ENCODE measurements around the gene FLII. TPM values are rescaled to one million over a fixed set of nuclear protein-coding genes. Genes with fewer than 3 reads are reported as not detected.

FLII gene
- total and polyA plus RNA-seq, 2 of the 13 experiments (the other 11 are each of a cell fraction or from before 2014, with no cell fraction given), result 130 to 303 TPM

- TF ChIP-seq ZBTB14 (CRISPR knock-in tag; IDR thresholded peaks at IDR 0.05), result 0 out of 2 replicates have a peak, but pooled peaks have one; percentile 39
- TF ChIP-seq ZBTB7A (CRISPR knock-in tag; IDR thresholded peaks at IDR 0.05), result no peak
- no peak for TF ChIP-seq LBX2 (CRISPR knock-in tag; IDR thresholded peaks at IDR 0.05; ENCODE audit: borderline replicate concordance)
- no peak for TF ChIP-seq TERF1 (CRISPR knock-in tag; IDR thresholded peaks at IDR 0.05)
- TF ChIP-seq CENPBD1 (CRISPR knock-in tag; IDR thresholded peaks at IDR 0.05; ENCODE audit: borderline replicate concordance, low read depth), result no peak
- TF ChIP-seq FIP1L1 (IDR thresholded peaks at IDR 0.05; ENCODE audit: borderline replicate concordance, insufficient read depth, low read depth, low read length), result no peak
- no peak for TF ChIP-seq SCMH1 (CRISPR knock-in tag; IDR thresholded peaks at IDR 0.05; ENCODE audit: borderline replicate concordance)
- no peak for TF ChIP-seq ZKSCAN1 (IDR thresholded peaks at IDR 0.05; ENCODE audit: low read length)
- no peak for TF ChIP-seq ZNF331 (CRISPR knock-in tag; IDR thresholded peaks at IDR 0.05)
- TF ChIP-seq ZNF510 (CRISPR knock-in tag; IDR thresholded peaks at IDR 0.05; ENCODE audit: low read depth), result no peak
- TF ChIP-seq FOXJ3 (CRISPR knock-in tag; IDR thresholded peaks at IDR 0.05; ENCODE audit: borderline replicate concordance), result peak; percentile 29; the same call in 1 of the 2 replicates
- TF ChIP-seq ZBTB20 (CRISPR knock-in tag; IDR thresholded peaks at IDR 0.05; ENCODE audit: borderline replicate concordance, low read depth), result no peak
- peak; percentile 12; the same call in 1 of the 2 replicates for TF ChIP-seq MEIS2 (CRISPR knock-in tag; IDR thresholded peaks at IDR 0.05)
- no peak for TF ChIP-seq LCORL (IDR thresholded peaks at IDR 0.05)
- 0 out of 2 replicates have a peak, but pooled peaks have one; percentile 44 for TF ChIP-seq LCORL (CRISPR knock-in tag; IDR thresholded peaks at IDR 0.05)
- TF ChIP-seq ZNF468 (CRISPR knock-in tag; IDR thresholded peaks at IDR 0.05), result no peak
- no peak for TF ChIP-seq SOX6 (IDR thresholded peaks at IDR 0.05)
- TF ChIP-seq SOX6 (CRISPR knock-in tag; IDR thresholded peaks at IDR 0.05), result peak; percentile 17; the same call in 1 of the 2 replicates
- TF ChIP-seq GATA4 (IDR thresholded peaks at IDR 0.05; ENCODE audit: borderline replicate concordance, low read depth), result no peak
- no peak for TF ChIP-seq ZBED4 (CRISPR knock-in tag; IDR thresholded peaks at IDR 0.05; ENCODE audit: borderline replicate concordance)
Measured at GRCh38 chr17:18224387-18225120, 34.0 kb downstream of the FLII start (continued).

Measured in HepG2 (cell line).